Caco-2 (cell line): Measurements from ENCODE around the gene EBF3. TPM values are rescaled to one million over a fixed set of nuclear protein-coding genes. Genes with fewer than 3 reads are reported as not detected.

Source experiments
- BruUV-seq: library from RNA; stranded (reverse); fragments of 400-500 nt; replicated peaks from 2 replicates; lab custom pipeline; 2021; lab: Mats Ljungman, UMichigan
- CTCF ChIA-PET: fragments of 300-600 bp; sonication (Branson Sonifier 250); formaldehyde crosslinking; loops from one replicate; lab custom pipeline; 2022; ENCODE audit warnings: antibody characterized with exemption; lab: Charles Lee
- POLR2A ChIA-PET: fragments of 300-600 bp; sonication (Branson Sonifier 250); formaldehyde crosslinking; loops from one replicate; lab custom pipeline; 2022; ENCODE audit warnings: antibody characterized with exemption; lab: Charles Lee
- DNase-seq, 2 experiments: peaks; one replicate each; pipeline versions ENCODE4 v3.0.0 to v3.0.0-alpha.2; 2020 to 2022
- H3K27me3 ChIP-seq: replicated peaks from 2 replicates; pipeline ENCODE4 v1.6.0; 2011; ENCODE audit warnings: low read length; ENCODE audit not compliant: control insufficient read depth, insufficient read depth
- H3K36me3 ChIP-seq: 2 replicates; pipeline ENCODE4 v1.5.1; 2011; ENCODE audit warnings: low read length; ENCODE audit not compliant: control insufficient read depth, insufficient read depth
- H3K4me1 ChIP-seq: fragments of 250-450 bp; sonication (Bioruptor Pico); 2 replicates; pipeline ENCODE4 v1.5.1; 2020; ENCODE audit warnings: mild to moderate bottlenecking
- H3K4me3 ChIP-seq: 2 replicates; pipeline ENCODE4 v1.5.1; 2011; ENCODE audit warnings: low read depth, mild to moderate bottlenecking, control low read depth, low read length
- H3K9me3 ChIP-seq: fragments of 250-450 bp; sonication (Bioruptor Pico); 2 replicates; pipeline ENCODE4 v1.5.1; 2020; ENCODE audit warnings: mild to moderate bottlenecking, moderate library complexity
- H3K27ac Mint-ChIP-seq: one replicate; pipeline ENCODE4 v1.8.0; 2022; ENCODE audit warnings: mixed read lengths; ENCODE audit not compliant: unreplicated experiment
- H3K27me3 Mint-ChIP-seq: one replicate; pipeline ENCODE4 v1.8.0; 2022; ENCODE audit warnings: mixed read lengths; ENCODE audit not compliant: insufficient read depth, unreplicated experiment
- H3K36me3 Mint-ChIP-seq: one replicate; pipeline ENCODE4 v1.8.0; 2022; ENCODE audit warnings: mild to moderate bottlenecking, mixed read lengths; ENCODE audit not compliant: insufficient read depth, unreplicated experiment
- H3K4me1 Mint-ChIP-seq: one replicate; pipeline ENCODE4 v1.8.0; 2022; ENCODE audit warnings: low read depth, mixed read lengths; ENCODE audit not compliant: unreplicated experiment
- H3K4me3 Mint-ChIP-seq: one replicate; pipeline ENCODE4 v1.8.0; 2022; ENCODE audit warnings: mild to moderate bottlenecking, moderate library complexity, mixed read lengths; ENCODE audit not compliant: unreplicated experiment
- H3K9me3 Mint-ChIP-seq: one replicate; pipeline ENCODE4 v1.8.0; 2022; ENCODE audit warnings: mixed read lengths; ENCODE audit not compliant: unreplicated experiment
- CTCF ChIP-seq, 2 experiments: fragments of 200-600 bp in 1 of 2; IDR thresholded peaks; 1 replicate in 1 of 2; 2 replicates in 1 of 2; pipeline versions ENCODE4 v1.5.1 to v1.8.0; 2011 to 2022; ENCODE audit warnings: antibody characterized with exemption in 1 of 2, control low read depth in 1 of 2, inconsistent platforms in 1 of 2, low read depth in 1 of 2, low read length in 1 of 2, mild to moderate bottlenecking in 1 of 2, moderate library complexity in 1 of 2; ENCODE audit not compliant: insufficient read depth in 1 of 2, severe bottlenecking in 1 of 2, unreplicated experiment in 1 of 2
- intact Hi-C: fragments of 100-400 bp; cut with micrococcal nuclease; formaldehyde crosslinking; loops from one replicate; pipeline ENCODE4 v1.10.0; 2022; ENCODE audit not compliant: unreplicated experiment
- total RNA-seq: library from RNA; stranded (reverse); gene quantifications from 2 replicates; pipeline ENCODE4 v1.2.3, GENCODE V29; 2022

EBF3 gene
- total RNA-seq, 1 experiment from 2014 or later: 0.79 TPM

GRCh38 chr10:129850790-129851189 lies 113.3 kb downstream of the EBF3 start:
- no peak overlapping the region for H3K4me3 Mint-ChIP-seq
- H3K27ac Mint-ChIP-seq: no peak overlapping the region
- Histone ChIP-seq H3K4me1 (peaks cover 8% of the 10 kb centered on the region; the same call in 1 of the 2 replicates), H3K9me3 (no peaks in the 10 kb centered on the region), H3K36me3 (no peaks in the 10 kb centered on the region), H3K4me3 (no peak overlapping the region), H3K27me3 (0 out of 2 replicates have a peak, but pooled peaks cover 1% of the 10 kb centered on the region)
- intact Hi-C loops: no loop called here
- TF ChIP-seq CTCF (IDR thresholded peaks at IDR 0.05; ENCODE audit: insufficient read depth in 1 of 2, low read depth in 1 of 2, low read length in 1 of 2, severe bottlenecking in 1 of 2, unreplicated experiment in 1 of 2): no peak
- ChIA-PET CTCF (no interaction called here), POLR2A (no interaction called here)
- DNase-seq: no peak
- BruUV-seq: no TSS peak
- peaks cover 9% of the 10 kb centered on the region for H3K4me1 Mint-ChIP-seq
- H3K36me3 Mint-ChIP-seq: no peaks in the 10 kb centered on the region
- no peaks in the 10 kb centered on the region for H3K9me3 Mint-ChIP-seq
- H3K27me3 Mint-ChIP-seq: peaks cover 27% of the 10 kb centered on the region

- Mint-ChIP-seq H3K36me3 (no peaks in the 10 kb centered on the region), H3K27me3 (peaks cover 27% of the 10 kb centered on the region), H3K4me1 (peaks cover 9% of the 10 kb centered on the region), H3K9me3 (no peaks in the 10 kb centered on the region), H3K27ac (no peak overlapping the region), H3K4me3 (no peak overlapping the region)
- intact Hi-C loops: no loop called here
- ChIA-PET CTCF (no interaction called here), POLR2A (no interaction called here)
- no peak for DNase-seq
- Histone ChIP-seq H3K4me1 (peaks cover 8% of the 10 kb centered on the region; the same call in 1 of the 2 replicates), H3K36me3 (no peaks in the 10 kb centered on the region), H3K4me3 (no peak overlapping the region), H3K9me3 (no peaks in the 10 kb centered on the region), H3K27me3 (0 out of 2 replicates have a peak, but pooled peaks cover 1% of the 10 kb centered on the region)
- TF ChIP-seq CTCF (IDR thresholded peaks at IDR 0.05; ENCODE audit: insufficient read depth in 1 of 2, low read depth in 1 of 2, low read length in 1 of 2, severe bottlenecking in 1 of 2, unreplicated experiment in 1 of 2): no peak
- BruUV-seq: no TSS peak
Measured at GRCh38 chr10:129850316-129850715, 113.8 kb downstream of the EBF3 start.

- no peaks in the 10 kb centered on the region for H3K36me3 ChIP-seq
- H3K4me1 ChIP-seq: peaks cover 8% of the 10 kb centered on the region; the same call in 1 of the 2 replicates
- H3K4me3 ChIP-seq: no peak overlapping the region
- Mint-ChIP-seq H3K4me1 (peaks cover 9% of the 10 kb centered on the region), H3K36me3 (no peaks in the 10 kb centered on the region), H3K4me3 (no peak overlapping the region), H3K9me3 (no peaks in the 10 kb centered on the region), H3K27me3 (peaks cover 28% of the 10 kb centered on the region), H3K27ac (no peak overlapping the region)
- no peak for TF ChIP-seq CTCF (IDR thresholded peaks at IDR 0.05; ENCODE audit: insufficient read depth in 1 of 2, low read depth in 1 of 2, low read length in 1 of 2, severe bottlenecking in 1 of 2, unreplicated experiment in 1 of 2)
- ChIA-PET CTCF (no interaction called here), POLR2A (no interaction called here)
- 0 out of 2 replicates have a peak, but pooled peaks cover 1% of the 10 kb centered on the region for H3K27me3 ChIP-seq
- intact Hi-C loops: no loop called here
- DNase-seq: no peak
- H3K9me3 ChIP-seq: no peaks in the 10 kb centered on the region
- no TSS peak for BruUV-seq
Measured at GRCh38 chr10:129849853-129850252, 114.2 kb downstream of the EBF3 start.
